GM19397 (cell line): ENCODE results near the gene CXXC5.

Source experiments
- ATAC-seq: cut with Tn5 transposase; IDR thresholded peaks from one replicate; pipeline ENCODE4 v1.9.1; 2021; ENCODE audit warnings: mild to moderate bottlenecking, moderate library complexity; ENCODE audit not compliant: unreplicated experiment

The CXXC5 gene

GRCh38 chr5:139664086-139664693 lies 16.0 kb downstream of the CXXC5 start:
- ATAC-seq = no peak

GRCh38 chr5:139664727-139665351 lies 16.7 kb downstream of the CXXC5 start:
- no peak for ATAC-seq

- ATAC-seq = no peak
These were observed 17.5 kb downstream of the CXXC5 start for GRCh38 chr5:139665626-139666025.

GRCh38 chr5:139666551-139666950 lies 18.4 kb downstream of the CXXC5 start:
- ATAC-seq = no peak

GRCh38 chr5:139667001-139667729 lies 19.0 kb downstream of the CXXC5 start:
- no peak for ATAC-seq

- ATAC-seq = no peak
These were observed 19.5 kb downstream of the CXXC5 start for GRCh38 chr5:139667730-139668063.

GRCh38 chr5:139668064-139668880 lies 20.1 kb downstream of the CXXC5 start:
- no peak for ATAC-seq

GRCh38 chr5:139668924-139669661 lies 20.9 kb downstream of the CXXC5 start:
- ATAC-seq = no peak

GRCh38 chr5:139669662-139670368 lies 21.7 kb downstream of the CXXC5 start:
- ATAC-seq = peak; percentile 29

- peak; percentile 43 for ATAC-seq
These were observed 22.4 kb downstream of the CXXC5 start for GRCh38 chr5:139670369-139671095.

GRCh38 chr5:139671096-139671841 lies 23.1 kb downstream of the CXXC5 start:
- no peak for ATAC-seq

- ATAC-seq = no peak
These were observed 27.1 kb downstream of the CXXC5 start for GRCh38 chr5:139675213-139675612.

- ATAC-seq = no peak
These were observed 27.7 kb downstream of the CXXC5 start for GRCh38 chr5:139675825-139676224.

GRCh38 chr5:139676406-139676805 lies 28.3 kb downstream of the CXXC5 start:
- no peak for ATAC-seq

GRCh38 chr5:139676951-139677735 lies 29.0 kb downstream of the CXXC5 start:
- no peak for ATAC-seq

GRCh38 chr5:139677736-139678613 lies 29.8 kb downstream of the CXXC5 start:
- no peak for ATAC-seq
